Upper lobe of left lung (tissue), 6 donors: Measurements from ENCODE around the gene FKBP7. TPM values are rescaled to one million over a fixed set of nuclear protein-coding genes. Genes with fewer than 3 reads are reported as not detected.

Experiments
- ATAC-seq, 2 donors: fragments of 200-7000 bp; cut with Tn5 transposase; one replicate each; pipeline ENCODE4 v1.9.1; 2022; ENCODE audit warnings: mild to moderate bottlenecking in 2 of 2, moderate library complexity in 2 of 2; ENCODE audit not compliant: low FRiP score in 2 of 2
- DNase-seq, 2 donors: peaks; one replicate each; pipeline ENCODE4 v3.0.0-alpha.2; 2019 to 2020
- H3K27ac ChIP-seq, 4 donors: fragments of 200-600 bp; sonication (generic); one replicate each; pipeline ENCODE4 v1.5.1; 2016 to 2019
- H3K27me3 ChIP-seq, 4 donors: fragments of 200-600 bp; sonication (generic); one replicate each; pipeline ENCODE4 v1.5.1; 2017 to 2019
- H3K36me3 ChIP-seq, 4 donors: fragments of 200-600 bp; sonication (generic); one replicate each; pipeline ENCODE4 v1.5.1; 2016 to 2019
- H3K4me1 ChIP-seq, 4 donors: fragments of 200-600 bp; sonication (generic); one replicate each; pipeline ENCODE4 v1.5.1; 2018 to 2019
- H3K4me3 ChIP-seq, 4 donors: fragments of 200-600 bp; sonication (generic); one replicate each; pipeline ENCODE4 v1.5.1; 2017 to 2019; ENCODE audit warnings: mild to moderate bottlenecking in 2 of 4, moderate library complexity in 1 of 4
- H3K9me3 ChIP-seq, 4 donors: fragments of 200-600 bp; sonication (generic); one replicate each; pipeline ENCODE4 v1.5.1; 2018 to 2019
- CTCF ChIP-seq, 6 experiments: fragments of 450-650 bp in 4 of 6; fragments of 200-600 bp in 2 of 6; sonication (generic) in 2 of 6; IDR thresholded peaks; one replicate each; pipeline ENCODE4 v1.5.1; 2016 to 2019; ENCODE audit warnings: antibody characterized with exemption in 6 of 6
- EP300 ChIP-seq, 4 donors: sonication (generic); formaldehyde crosslinking; IDR thresholded peaks; one replicate each; pipeline ENCODE4 v1.5.1; 2017; ENCODE audit warnings: antibody characterized with exemption in 4 of 4, control low read depth in 2 of 4
- POLR2A ChIP-seq, 4 donors: fragments of 450-650 bp; IDR thresholded peaks; one replicate each; pipeline ENCODE4 v1.5.1; 2016 to 2017; ENCODE audit warnings: antibody characterized with exemption in 4 of 4, mild to moderate bottlenecking in 2 of 4
- POLR2AphosphoS5 ChIP-seq, 2 donors: sonication (generic); formaldehyde crosslinking; IDR thresholded peaks; one replicate each; pipeline ENCODE4 v1.5.1; 2017; ENCODE audit warnings: antibody characterized with exemption in 2 of 2
- WGBS, 2 donors: methylation state at CpG; one replicate each; pipeline ENCODE4 v1.1.5; 2017 to 2018; 5-methylcytosine and 5-hydroxymethylcytosine counted together
- total RNA-seq, 6 donors: library from RNA; depleted of rRNA in 4 of 6; stranded (reverse); fragments of >200 nt in 4 of 6; gene quantifications; one replicate each; pipeline versions ENCODE4 v1.1.0 to v1.2.1, GENCODE V29; 2016 to 2021
- donor health status: DM: no; HTN: no; CAD: no; lungs with moderate emphysema.
- donor health status: DM: no; HTN: yes; CAD: no; lungs with severe emphysema.

FKBP7 gene
- total RNA-seq, 6 donors from 2014 or later, result 3.1 to 13.3 (median 5.3) TPM

GRCh38 chr2:178484245-178485041, 6.0 kb upstream of the FKBP7 start:
- TF ChIP-seq POLR2A (IDR thresholded peaks at IDR 0.05) (no peak), CTCF (IDR thresholded peaks at IDR 0.05) (no peak), EP300 (IDR thresholded peaks at IDR 0.05) (no peak), POLR2AphosphoS5 (IDR thresholded peaks at IDR 0.05) (no peak)
- H3K36me3 ChIP-seq, result peaks cover 0 to 21% (median 3%) of the 10 kb centered on the region in 4 donors
- 56 to 58% methylated on average over 6 of the region's 6 CpGs for WGBS, 2 donors
- H3K4me3 ChIP-seq, result no peak overlapping the region
- DNase-seq (no peak), ATAC-seq (no peak)
- H3K27ac ChIP-seq, result no peak overlapping the region
- no peaks in the 10 kb centered on the region for H3K27me3 ChIP-seq
- H3K9me3 ChIP-seq, result no peaks in the 10 kb centered on the region
- peaks cover 25 to 45% (median 44%) of the 10 kb centered on the region in 4 donors for H3K4me1 ChIP-seq

- ATAC-seq (no peak), DNase-seq (no peak)
- Histone ChIP-seq H3K36me3 (peaks cover 0 to 8% (median 3%) of the 10 kb centered on the region in 4 donors), H3K27me3 (no peaks in the 10 kb centered on the region), H3K9me3 (no peaks in the 10 kb centered on the region), H3K4me3 (no peak overlapping the region), H3K27ac (no peak overlapping the region), H3K4me1 (peaks cover 29 to 53% (median 52%) of the 10 kb centered on the region in 4 donors)
- no peak for TF ChIP-seq POLR2AphosphoS5 (IDR thresholded peaks at IDR 0.05)
- no peak for TF ChIP-seq POLR2A (IDR thresholded peaks at IDR 0.05)
- no peak for TF ChIP-seq EP300 (IDR thresholded peaks at IDR 0.05)
- no peak for TF ChIP-seq CTCF (IDR thresholded peaks at IDR 0.05)
- WGBS, 2 donors, result 88 to 90% methylated on average over 4 of the region's 4 CpGs
Measured at GRCh38 chr2:178482437-178482836, 4.0 kb upstream of the FKBP7 start.

GRCh38 chr2:178480227-178481181, 2.1 kb upstream of the FKBP7 start, which contains the start of gene PLEKHA3:
Gene PLEKHA3, plus strand, starts transcription at chr2:178480457. Its CDS starts 413 bp downstream, at chr2:178480870.
- TF ChIP-seq POLR2AphosphoS5 (IDR thresholded peaks at IDR 0.05), result peak; percentile 63 to 92
- peak in 1 of 6 experiments; percentile 38 for TF ChIP-seq CTCF (IDR thresholded peaks at IDR 0.05)
- peak in 1 of 4 donors; percentile 16 for TF ChIP-seq EP300 (IDR thresholded peaks at IDR 0.05)
- peak in 3 of 4 donors; percentile 87 to 93 (median 88) for TF ChIP-seq POLR2A (IDR thresholded peaks at IDR 0.05)
- ATAC-seq (peak; percentile 96), DNase-seq (peak; percentile 97 to 98)
- peak within 1 kb of the TSS; percentile 68 to 91 (median 86) for H3K4me3 ChIP-seq
- H3K36me3 ChIP-seq, result no peaks in the 10 kb centered on the region
- WGBS, 2 donors, result 0% methylated on average over 17 to 53 of the region's 92 CpGs
- H3K9me3 ChIP-seq, result no peaks in the 10 kb centered on the region
- no peaks in the 10 kb centered on the region for H3K27me3 ChIP-seq
- H3K4me1 ChIP-seq, result peaks cover 29 to 58% (median 52%) of the 10 kb centered on the region in 4 donors
- H3K27ac ChIP-seq, result peak within 1 kb of the TSS; percentile 89 to 97 (median 94)

- Histone ChIP-seq H3K9me3 (no peaks in the 10 kb centered on the region), H3K27me3 (no peaks in the 10 kb centered on the region), H3K27ac (peak overlapping the region; percentile 89 to 97 (median 94)), H3K36me3 (no peaks in the 10 kb centered on the region), H3K4me1 (peaks cover 29 to 51% (median 47%) of the 10 kb centered on the region in 4 donors), H3K4me3 (peak overlapping the region in 3 of 4 donors; percentile 68 to 91 (median 83))
- DNase-seq (no peak), ATAC-seq (no peak)
- WGBS, 2 donors, result 26% methylated on average over 19 of the region's 19 CpGs
- no peak for TF ChIP-seq POLR2A (IDR thresholded peaks at IDR 0.05)
- TF ChIP-seq CTCF (IDR thresholded peaks at IDR 0.05), result no peak
- no peak for TF ChIP-seq POLR2AphosphoS5 (IDR thresholded peaks at IDR 0.05)
- no peak for TF ChIP-seq EP300 (IDR thresholded peaks at IDR 0.05)
Measured at GRCh38 chr2:178479758-178480226, 1.4 kb upstream of the FKBP7 start.
